Stomach smooth muscle (tissue), 2 donors: ENCODE data around the gene CFAP61.
A peak's percentile ranks its signal among the peaks of the same experiment; 100 is the strongest.

ENCODE experiments used
- H3K27ac ChIP-seq: one replicate; pipeline ENCODE4 v1.7.0; 2013; ENCODE audit warnings: mild to moderate bottlenecking, low read length, inconsistent platforms
- H3K27me3 ChIP-seq, 2 donors: one replicate each; pipeline ENCODE4 v1.7.0; 2013; ENCODE audit warnings: low read length in 2 of 2; ENCODE audit not compliant: insufficient read depth in 2 of 2, control insufficient read depth in 1 of 2
- H3K36me3 ChIP-seq, 2 donors: one replicate each; pipeline ENCODE4 v1.7.0; 2013; ENCODE audit warnings: low read length in 2 of 2; ENCODE audit not compliant: control insufficient read depth in 2 of 2, insufficient read depth in 2 of 2
- H3K4me1 ChIP-seq: one replicate; pipeline ENCODE4 v1.7.0; 2013; ENCODE audit warnings: low read length; ENCODE audit not compliant: control insufficient read depth, insufficient read depth
- H3K4me3 ChIP-seq, 2 donors: one replicate each; pipeline ENCODE4 v1.7.0; 2013; ENCODE audit warnings: low read length in 2 of 2
- H3K9ac ChIP-seq, 2 donors: one replicate each; pipeline ENCODE4 v1.7.0; 2013; ENCODE audit warnings: low read length in 2 of 2, mild to moderate bottlenecking in 1 of 2
- H3K9me3 ChIP-seq, 2 donors: one replicate each; pipeline ENCODE4 v1.7.0; 2013; ENCODE audit warnings: low read length in 2 of 2; ENCODE audit not compliant: control insufficient read depth in 2 of 2
- donor health status: healthy.
- donor health status: Pancreatic carcinoma.

Gene CFAP61

GRCh38 chr20:20363434-20363798 is 311.1 kb downstream of the CFAP61 start:
- Histone ChIP-seq H3K27me3 (peaks cover 30 to 51% of the 10 kb centered on the region in 2 donors), H3K36me3 (no peaks in the 10 kb centered on the region), H3K4me1 (peaks cover 5% of the 10 kb centered on the region), H3K4me3 (no peak overlapping the region), H3K27ac (no peak overlapping the region), H3K9ac (no peak overlapping the region), H3K9me3 (no peaks in the 10 kb centered on the region)

DNA sequence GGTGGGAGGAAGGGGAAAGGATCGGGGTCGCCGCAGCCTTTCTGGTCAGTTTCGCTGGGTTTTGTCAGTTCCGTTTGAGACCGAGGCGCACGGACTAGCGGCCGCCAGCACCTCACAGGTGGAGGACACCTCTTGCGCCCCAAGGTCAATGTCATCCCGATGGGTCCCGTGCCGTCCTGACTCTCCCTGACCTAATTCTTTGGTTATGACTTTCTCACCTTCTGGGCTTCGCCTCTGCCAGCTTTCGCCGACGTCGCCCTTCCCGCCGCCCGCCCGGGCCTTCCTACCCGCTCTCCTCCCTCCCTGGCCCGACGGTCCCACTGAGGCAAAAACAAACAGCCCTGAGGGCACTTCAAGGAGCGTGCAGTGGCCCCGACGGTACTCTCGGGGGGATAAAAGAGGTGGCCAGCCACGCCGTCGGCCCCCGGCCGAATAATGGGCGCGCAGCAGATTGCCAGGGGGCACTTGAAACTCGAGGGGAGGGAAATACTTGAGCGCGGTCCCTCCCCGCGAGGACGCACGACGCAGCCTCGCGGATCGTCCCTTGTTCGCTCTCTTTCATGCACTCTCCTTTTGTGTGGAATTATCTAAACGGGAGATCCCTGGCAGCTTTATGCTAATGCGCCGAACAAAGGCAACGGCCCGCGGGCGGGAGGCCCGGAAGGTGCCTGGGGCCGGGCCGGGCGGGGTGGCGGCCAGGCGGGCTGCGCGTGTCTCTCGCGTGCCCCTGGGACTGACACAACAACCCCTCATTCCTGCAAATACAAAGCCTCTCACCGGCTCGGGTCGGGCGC is 311.7 kb downstream of the CFAP61 start:
- Histone ChIP-seq H3K9me3 (no peaks in the 10 kb centered on the region), H3K36me3 (no peaks in the 10 kb centered on the region), H3K27ac (no peak overlapping the region), H3K4me1 (peaks cover 5% of the 10 kb centered on the region), H3K27me3 (peaks cover 30 to 51% of the 10 kb centered on the region in 2 donors), H3K4me3 (no peak overlapping the region), H3K9ac (no peak overlapping the region)

GRCh38 chr20:20364593-20365479 is 312.5 kb downstream of the CFAP61 start:
- Histone ChIP-seq H3K4me1 (peaks cover 12% of the 10 kb centered on the region), H3K27ac (no peak overlapping the region), H3K9me3 (no peaks in the 10 kb centered on the region), H3K4me3 (no peak overlapping the region), H3K9ac (no peak overlapping the region), H3K36me3 (no peaks in the 10 kb centered on the region), H3K27me3 (peaks cover 34 to 60% of the 10 kb centered on the region in 2 donors)

- Histone ChIP-seq H3K9ac (no peak overlapping the region), H3K27me3 (peaks cover 37 to 66% of the 10 kb centered on the region in 2 donors), H3K4me3 (no peak overlapping the region), H3K9me3 (no peaks in the 10 kb centered on the region), H3K27ac (no peak overlapping the region), H3K36me3 (no peaks in the 10 kb centered on the region), H3K4me1 (peaks cover 13% of the 10 kb centered on the region)
These were observed 313.3 kb downstream of the CFAP61 start for GRCh38 chr20:20365480-20366161.

DNA sequence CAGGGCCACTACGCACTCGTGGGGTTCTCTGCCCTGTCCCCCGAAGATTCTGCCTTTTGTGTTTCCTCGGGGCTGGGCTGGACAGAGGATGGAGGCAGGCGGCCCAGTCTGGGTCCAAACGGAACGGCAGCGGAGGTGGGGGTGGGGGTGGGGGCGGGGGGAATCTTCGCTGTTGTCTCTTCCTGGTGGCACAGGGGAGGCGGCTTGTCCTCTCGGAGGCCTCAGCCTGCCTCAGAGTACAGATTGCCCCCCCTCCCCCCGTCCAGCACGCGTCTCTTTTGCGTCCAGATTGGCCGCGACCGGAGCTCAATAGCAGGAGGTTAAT is 314.2 kb downstream of the CFAP61 start:
- H3K27me3 ChIP-seq: peaks cover 38 to 70% of the 10 kb centered on the region in 2 donors
- H3K36me3 ChIP-seq: no peaks in the 10 kb centered on the region
- no peak overlapping the region for H3K4me3 ChIP-seq
- no peak overlapping the region for H3K27ac ChIP-seq
- H3K9me3 ChIP-seq: no peaks in the 10 kb centered on the region
- peaks cover 13% of the 10 kb centered on the region for H3K4me1 ChIP-seq
- H3K9ac ChIP-seq: no peak overlapping the region

GRCh38 chr20:20366876-20367574 is 314.7 kb downstream of the CFAP61 start:
- H3K27ac ChIP-seq: no peak overlapping the region
- no peak overlapping the region for H3K9ac ChIP-seq
- no peaks in the 10 kb centered on the region for H3K9me3 ChIP-seq
- peaks cover 13% of the 10 kb centered on the region for H3K4me1 ChIP-seq
- H3K4me3 ChIP-seq: peak overlapping the region in 1 of 2 donors; percentile 29
- H3K27me3 ChIP-seq: peaks cover 39 to 72% of the 10 kb centered on the region in 2 donors
- no peaks in the 10 kb centered on the region for H3K36me3 ChIP-seq

DNA sequence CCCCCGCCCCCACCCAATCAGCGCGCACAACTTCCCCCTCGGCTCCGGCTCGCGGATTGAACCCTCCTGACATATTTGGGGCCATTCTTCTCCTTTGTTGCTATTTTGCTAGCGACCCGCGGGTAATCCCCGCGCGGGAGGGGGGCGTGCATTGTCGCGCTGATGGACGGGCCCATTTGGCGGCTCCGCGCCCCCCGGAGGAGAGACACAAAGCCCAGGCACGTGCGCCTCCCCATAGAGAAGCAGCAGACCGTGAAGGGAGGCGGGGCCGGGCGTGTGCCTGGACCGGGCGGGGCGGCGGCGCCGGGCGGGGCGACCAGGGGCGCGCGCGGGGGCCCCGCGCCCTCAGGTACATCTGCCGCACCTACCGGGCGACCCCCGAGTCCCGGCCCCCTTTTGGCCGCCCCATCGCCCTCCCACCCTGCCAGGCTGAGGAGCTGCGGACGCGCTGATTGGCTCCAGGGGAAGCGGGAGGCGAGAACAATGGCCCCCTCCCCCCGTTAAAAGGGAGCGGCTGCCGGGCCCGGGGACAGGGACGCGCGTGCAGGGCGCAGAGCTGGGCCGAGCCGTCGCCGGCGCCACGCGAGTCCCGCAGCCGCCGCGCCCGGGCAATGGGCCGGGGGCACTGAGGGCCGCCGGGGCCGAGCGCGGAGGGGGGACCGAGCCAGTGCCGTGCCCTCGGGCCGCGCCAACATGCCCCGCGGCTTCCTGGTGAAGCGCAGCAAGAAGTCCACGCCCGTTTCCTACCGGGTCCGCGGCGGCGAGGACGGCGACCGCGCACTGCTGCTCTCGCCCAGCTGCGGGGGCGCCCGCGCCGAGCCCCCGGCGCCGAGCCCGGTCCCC is 315.5 kb downstream of the CFAP61 start, which contains the start of gene INSM1:
INSM1 (plus strand) TSS at position 530 of the 843 bp plus-strand sequence; CDS start at position 694, 164 bp downstream.
- no peaks in the 10 kb centered on the region for H3K9me3 ChIP-seq
- H3K27me3 ChIP-seq: peaks cover 38 to 77% of the 10 kb centered on the region in 2 donors
- no peak within 1 kb of the TSS for H3K9ac ChIP-seq
- peaks cover 13% of the 10 kb centered on the region for H3K4me1 ChIP-seq
- peak within 1 kb of the TSS in 1 of 2 donors; percentile 54 for H3K4me3 ChIP-seq
- no peak within 1 kb of the TSS for H3K27ac ChIP-seq
- H3K36me3 ChIP-seq: no peaks in the 10 kb centered on the region

DNA sequence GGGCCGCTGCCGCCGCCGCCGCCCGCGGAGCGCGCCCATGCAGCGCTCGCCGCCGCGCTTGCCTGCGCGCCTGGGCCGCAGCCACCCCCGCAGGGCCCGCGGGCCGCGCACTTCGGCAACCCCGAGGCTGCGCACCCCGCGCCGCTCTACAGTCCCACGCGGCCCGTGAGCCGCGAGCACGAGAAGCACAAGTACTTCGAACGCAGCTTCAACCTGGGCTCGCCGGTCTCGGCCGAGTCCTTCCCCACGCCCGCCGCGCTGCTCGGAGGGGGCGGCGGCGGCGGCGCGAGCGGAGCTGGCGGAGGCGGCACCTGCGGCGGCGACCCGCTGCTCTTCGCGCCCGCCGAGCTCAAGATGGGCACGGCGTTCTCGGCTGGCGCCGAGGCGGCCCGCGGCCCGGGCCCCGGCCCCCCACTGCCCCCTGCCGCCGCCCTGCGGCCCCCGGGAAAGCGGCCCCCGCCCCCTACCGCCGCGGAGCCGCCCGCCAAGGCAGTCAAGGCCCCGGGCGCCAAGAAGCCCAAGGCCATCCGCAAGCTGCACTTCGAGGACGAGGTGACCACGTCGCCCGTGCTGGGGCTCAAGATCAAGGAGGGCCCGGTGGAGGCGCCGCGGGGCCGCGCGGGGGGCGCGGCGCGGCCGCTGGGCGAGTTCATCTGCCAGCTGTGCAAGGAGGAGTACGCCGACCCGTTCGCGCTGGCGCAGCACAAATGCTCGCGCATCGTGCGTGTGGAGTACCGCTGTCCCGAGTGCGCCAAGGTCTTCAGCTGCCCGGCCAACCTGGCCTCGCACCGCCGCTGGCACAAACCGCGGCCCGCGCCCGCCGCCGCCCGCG is 316.3 kb downstream of the CFAP61 start:
- Histone ChIP-seq H3K36me3 (no peaks in the 10 kb centered on the region), H3K27ac (no peak overlapping the region), H3K27me3 (peaks cover 41 to 78% of the 10 kb centered on the region in 2 donors), H3K4me1 (peaks cover 13% of the 10 kb centered on the region), H3K9me3 (no peaks in the 10 kb centered on the region), H3K4me3 (peak overlapping the region in 1 of 2 donors; percentile 54), H3K9ac (no peak overlapping the region)
